COLO668 (cell line): ENCODE measurements around the gene ITPKB.
"Not testable (repeated sequence)": the region's sequence is repeated elsewhere in the genome, so short reads cannot be mapped to it uniquely, and the experiment has no call there.

Experiments used
- DNase-seq: peaks from one replicate; lab custom pipeline; 2025; ENCODE audit not compliant: unreplicated experiment; lab: John Stamatoyannopoulos, UW

ITPKB gene

DNA sequence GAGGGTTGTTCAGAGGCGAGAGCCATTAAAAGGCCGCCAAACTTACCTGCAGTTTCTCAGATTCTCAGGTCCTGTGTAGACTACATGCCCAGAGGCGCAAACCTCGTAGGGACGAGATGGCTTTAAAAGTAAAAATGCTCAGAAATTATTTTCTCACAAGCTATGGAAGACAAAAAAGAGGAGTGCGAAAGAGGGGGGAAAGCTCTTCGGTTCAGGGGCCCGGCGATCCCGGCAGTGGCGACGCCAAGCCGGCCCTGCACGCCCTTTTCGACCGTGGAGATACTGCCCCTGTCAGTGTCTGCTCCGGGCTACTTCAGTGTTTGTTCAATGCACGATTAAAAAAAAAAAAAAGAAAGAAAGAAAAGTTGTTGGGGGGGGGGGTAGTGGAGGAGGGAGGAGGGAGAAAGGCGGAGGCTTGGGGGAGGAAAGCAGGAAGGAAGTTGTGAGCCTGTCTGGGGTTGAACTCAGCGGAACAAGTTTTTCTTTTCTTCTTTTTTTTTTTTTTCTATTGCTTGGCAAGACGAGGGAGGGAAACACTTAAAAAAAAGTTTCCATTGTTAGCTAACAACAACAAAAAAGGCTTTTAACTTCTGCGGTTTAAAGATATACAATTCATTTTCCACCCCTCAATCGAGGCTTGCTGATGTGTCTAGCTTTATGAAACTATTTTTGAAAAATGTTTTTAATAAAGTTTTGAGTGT, at the start of gene ITPKB:
Gene ITPKB, minus strand, starts transcription at position 288 of the 701 bp plus-strand sequence. CDS start 1,824 bp downstream, outside the sequence.
- no peak for DNase-seq

DNA sequence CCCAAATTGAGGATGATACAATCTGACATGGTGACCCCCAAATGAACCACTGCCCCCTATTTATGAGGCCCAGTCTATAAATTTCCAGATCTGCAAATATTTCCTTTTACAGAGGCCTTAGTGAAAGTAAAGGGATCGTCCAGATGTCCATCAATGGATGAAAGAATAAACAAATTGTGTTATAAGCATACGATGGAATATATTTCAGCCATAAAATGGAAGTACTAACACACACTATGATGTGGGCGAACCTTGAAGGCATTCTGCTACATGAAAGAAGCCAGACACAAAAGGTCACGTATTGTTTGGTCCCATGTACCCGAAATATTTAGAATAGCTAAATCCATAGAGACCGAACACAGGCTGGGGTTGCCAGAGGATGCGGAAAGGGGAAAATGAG, 48.6 kb upstream of the ITPKB start:
- DNase-seq: no peak

DNA sequence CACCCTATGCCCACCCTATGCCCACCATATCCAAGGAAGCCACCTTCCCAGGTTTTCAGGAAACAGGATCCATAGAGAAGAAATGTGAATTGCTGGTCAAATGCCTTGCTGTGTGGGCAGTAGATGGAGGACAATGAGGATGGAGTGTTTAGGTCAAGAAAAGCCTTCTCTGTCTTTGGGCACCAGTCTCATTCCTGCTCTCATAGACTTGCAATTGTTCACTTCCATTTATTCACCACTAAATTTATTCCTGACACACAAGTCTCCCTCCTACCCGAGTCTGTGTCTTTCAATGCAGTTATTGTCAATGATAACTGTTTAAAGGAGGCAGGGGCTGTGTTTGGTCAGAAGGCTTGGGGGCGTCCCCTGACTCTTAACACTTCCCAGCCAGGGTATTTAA, 48.0 kb upstream of the ITPKB start:
- no peak for DNase-seq

DNA sequence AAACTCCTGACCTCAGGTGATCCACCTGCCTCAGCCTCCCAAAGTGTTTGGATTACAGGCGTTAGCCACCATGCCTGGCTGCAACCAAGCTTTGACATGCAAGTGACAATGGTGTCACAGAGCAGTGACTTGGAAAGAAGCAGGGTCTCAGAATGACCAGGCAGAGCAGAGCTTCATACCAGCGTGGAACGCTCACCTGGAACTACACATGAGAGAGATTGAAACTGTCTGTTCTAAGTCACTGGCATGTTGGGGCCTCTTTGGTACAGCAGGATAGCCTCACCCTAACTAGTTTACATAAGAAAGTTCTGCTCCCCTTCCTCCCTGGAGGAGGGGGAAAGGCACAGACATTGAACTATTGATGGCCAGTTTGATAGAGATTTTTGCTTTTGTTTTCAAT, 47.5 kb upstream of the ITPKB start:
- no peak for DNase-seq

DNA sequence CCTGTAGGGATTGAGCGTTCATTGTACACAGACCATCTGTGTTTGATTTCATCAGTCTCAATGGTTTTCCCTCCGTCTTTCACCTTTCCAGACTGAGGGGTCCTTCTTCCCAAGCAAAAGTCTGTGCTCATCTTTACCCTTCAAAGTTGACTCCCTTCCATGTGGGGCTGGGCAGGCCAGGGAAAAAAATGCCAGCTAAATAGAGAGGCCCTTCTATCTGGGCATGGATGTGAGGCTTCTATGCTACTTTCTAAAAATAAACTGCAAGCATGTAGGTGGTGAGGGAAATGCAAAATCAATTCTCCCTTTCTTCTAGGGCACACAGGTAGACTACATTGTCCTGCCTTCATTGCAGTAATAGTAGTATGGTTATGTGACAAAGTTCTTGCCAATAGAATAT, 46.7 kb upstream of the ITPKB start:
- DNase-seq: no peak

DNA sequence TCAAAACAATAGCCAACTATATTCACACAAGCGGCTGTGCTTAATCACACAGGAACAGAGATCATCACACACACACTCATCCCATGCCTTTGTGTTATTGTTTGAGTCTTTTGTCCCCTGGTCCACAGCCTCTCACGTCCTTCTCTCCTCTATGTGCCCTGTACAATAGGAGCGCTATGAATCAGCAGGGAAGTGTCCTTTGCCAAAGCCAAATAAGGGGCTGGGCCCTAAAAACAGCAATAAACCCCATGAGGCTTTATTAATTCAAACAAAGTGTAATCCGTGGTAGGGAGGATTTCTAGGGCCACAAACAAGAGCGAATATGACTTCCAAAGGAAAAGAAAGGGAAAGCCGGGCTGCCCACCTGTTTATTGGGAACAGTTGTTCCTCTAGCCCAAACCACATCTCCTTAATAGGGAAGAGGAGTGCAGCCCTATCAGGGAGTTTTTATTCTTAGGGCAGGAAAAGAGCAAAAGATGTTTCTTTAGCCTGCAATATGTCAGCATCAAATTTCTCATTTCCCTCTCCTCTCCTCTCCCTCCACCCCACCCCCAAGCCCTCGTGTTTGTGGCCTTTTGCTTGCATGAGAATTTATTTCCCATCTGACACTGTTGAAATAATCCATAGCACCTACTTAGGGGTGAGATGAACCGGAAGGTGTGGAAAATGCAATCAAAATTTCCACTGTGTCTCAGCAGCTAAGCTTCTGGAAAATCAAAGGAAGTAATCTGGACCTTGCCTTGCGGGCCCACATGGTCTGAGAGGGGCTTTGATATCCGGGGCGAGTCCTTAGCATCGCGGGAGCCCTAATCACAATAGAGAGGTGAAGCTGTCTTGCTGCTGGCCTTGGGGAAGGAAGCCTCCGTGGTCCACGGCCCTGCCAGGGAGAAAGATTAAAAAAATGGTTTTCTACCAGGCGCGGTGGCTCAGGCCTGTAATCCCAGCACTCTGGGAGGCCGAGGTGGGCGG, 45.3 kb upstream of the ITPKB start:
- peak; percentile 62 for DNase-seq

DNA sequence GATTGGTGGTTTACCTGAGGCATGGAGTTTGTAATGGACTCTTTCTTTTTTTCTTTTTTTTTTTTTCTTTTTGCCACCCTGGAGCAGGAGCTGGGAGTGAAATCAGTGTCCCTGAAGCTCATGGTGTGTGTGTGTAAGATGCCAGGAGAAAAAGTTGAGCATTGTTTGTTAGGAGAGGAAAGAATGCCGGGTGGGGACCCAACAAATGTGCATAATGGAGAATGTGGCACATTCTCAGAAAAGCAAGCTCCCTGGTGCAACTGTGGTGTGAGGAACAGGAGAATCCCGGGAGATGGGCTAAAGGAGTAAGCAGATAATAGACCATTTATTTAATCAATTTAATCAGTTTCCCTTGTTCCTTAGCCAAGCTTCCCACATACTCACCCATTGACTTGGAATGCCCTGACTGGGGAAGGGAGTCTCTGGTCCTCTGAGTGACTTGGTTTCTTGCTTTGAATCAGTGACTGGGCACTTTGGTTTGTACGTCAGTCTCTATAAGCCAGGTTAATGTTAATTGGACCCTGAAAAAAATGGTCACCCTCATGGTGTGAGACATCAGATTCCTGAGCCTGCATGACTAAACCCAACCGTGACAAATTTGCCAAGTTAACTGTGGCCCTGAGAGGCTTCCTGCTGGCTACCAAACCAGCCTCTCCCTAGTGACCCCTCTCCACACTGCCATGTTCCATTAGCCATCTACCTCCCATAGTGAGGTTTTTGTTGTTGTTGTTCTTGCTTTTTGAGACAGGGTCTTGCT, 43.9 kb upstream of the ITPKB start:
- DNase-seq: no peak

DNA sequence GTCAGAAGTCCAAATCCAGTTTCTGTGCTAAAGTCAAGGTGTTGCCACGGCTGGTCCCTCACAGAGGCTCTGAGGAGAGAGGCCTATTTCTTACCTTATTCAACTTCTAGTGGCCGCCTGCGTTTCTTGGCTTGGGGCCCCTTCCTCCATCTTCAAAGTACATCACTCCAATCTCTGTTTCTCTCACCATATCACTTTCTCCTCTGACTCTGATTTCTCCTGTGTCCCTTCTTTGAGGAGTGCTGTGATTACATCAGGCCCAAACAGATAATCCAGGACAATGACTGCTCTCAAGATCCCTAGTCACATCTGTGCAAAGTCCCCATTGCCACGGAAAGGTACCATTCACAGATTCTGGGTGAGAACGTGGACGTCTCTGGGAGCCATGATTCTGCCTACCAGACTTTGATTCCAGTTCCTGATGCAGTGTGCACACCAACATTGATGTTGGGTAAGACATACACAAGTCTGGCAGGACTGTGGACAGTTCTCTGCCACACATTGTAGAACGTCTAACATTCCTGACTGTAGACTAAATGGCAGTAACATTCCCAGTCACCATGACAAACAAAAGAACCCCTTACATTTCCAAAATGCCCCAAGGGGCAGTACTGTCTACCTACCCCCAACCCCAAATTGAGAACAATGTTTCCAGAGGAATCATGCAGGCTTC, 43.0 kb upstream of the ITPKB start:
- DNase-seq: no peak

DNA sequence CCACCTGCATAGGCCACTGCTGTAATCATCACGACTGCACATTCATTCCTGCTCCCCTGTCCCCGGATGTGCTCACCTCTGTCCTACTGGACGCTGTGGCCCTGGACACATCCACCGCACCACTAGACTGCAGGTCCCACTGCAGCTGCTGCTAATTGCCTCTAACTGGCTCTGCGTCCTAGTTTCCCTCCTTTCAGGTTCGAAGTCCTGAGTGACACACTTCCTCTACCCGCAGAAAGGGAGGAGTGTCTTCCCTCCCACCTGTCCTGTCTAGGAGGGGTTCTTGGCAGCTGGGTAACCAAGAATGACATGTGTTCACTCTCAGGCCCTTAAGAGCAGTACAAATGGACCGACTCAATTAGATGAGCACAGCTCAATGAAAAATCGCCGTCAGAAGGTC, 40.5 kb upstream of the ITPKB start:
- DNase-seq: peak; percentile 41

DNA sequence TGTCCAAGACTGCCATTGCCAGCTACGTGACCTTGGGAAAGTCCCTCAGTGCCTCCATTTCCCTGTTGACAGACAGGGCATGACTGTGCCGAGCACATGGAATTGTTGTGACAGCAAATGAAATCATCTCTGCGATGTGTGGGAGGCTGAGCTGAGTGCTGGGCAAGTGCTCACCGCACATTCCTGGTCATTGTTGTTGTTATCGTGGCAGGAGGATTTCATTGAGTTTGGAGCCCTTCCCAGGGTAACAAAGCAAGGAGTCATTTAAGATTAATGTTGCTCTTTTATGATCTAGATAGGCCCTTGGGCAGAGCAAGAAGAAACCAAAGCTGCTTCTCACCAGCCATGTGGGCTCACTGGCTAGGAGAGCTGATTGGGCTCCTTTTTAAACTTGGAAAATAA, 39.6 kb upstream of the ITPKB start:
- no peak for DNase-seq

DNA sequence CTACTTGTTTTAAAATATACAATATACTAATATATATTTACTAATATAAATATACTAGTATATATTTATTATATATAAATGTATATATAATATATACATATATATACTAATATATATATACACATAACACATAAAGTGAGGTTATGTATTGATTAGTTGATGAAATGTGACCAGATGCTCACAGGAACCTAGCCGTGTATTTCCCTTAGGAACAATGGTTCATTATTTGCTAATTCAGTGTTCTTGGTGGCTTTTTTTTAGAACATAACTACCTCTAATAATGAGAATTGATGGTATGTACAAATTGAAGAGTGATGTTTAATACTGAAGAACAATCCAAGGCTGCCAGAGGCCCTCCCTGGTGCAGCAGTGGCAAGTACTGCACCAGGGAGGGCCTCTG, 37.9 kb upstream of the ITPKB start:
- no peak for DNase-seq

DNA sequence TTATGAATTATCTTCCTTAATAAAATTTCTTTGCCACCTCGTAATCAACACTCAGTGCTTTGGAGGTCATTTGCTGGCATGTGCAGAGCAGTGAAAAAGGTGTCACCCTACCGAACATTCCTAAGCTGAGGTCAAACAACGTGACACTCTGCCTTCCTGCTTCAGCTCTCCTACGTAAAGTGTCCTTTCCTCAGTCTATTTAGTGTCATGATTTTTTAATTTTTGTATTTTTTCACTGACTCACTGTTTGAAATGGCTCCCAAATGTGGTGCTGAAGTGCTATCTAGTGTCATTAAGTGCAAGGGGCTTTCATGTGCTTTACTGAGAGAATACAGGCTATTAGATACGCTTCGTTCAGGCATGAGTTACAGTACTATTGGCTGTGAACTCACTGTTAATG, 37.0 kb upstream of the ITPKB start:
- no peak for DNase-seq

DNA sequence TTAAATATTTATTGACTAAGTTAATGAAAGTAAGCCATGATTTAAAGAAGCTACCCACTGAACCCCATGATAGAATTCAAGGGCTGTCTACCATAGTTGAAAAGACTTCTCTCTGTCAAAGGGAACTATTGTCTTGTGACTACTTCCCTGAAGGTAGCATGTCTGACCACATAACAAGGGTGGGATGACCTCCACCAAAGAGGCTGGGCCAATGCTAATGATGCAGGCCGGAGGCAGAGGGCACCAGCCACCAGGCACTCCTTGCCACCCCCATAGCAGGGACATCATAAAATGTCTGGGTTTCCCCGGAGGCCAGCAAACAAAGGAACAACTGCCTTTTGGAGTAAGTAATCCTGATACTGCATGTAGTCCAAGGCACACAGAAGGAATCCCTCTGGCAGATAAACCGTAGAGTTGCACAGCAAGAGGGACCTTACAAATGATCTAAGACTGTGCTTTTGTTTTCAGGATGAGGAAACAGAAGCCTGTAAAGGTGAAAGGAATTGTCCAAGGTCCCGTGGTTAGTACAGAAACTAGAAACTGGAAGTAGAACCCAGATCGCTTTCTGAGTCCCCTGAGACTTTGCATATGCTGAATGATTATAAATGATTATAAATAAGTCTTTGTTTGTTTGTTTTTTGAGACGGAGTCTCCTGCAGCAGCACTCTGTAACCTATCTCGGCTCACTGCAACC, 33.5 kb upstream of the ITPKB start:
- DNase-seq: no peak

DNA sequence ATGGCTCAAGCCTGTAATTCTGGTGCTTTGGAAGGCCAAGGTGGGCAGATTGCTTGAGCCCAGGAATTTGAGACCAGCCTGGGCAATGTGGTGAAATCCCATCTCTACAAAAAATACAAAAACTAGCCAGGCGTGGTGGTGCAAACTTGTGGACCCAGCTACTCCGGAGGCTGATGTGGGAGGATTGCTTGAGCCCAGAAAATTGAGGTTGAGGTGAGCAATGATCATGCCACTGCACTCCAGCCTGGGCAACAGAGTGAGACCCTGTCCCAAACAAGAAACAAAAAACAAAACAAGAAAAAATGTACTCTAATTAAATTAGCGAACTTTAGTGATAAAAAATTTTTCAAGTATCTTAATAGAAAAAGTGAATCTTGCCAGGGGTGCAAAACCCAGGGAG, 28.1 kb upstream of the ITPKB start:
- DNase-seq: not testable (repeated sequence)

DNA sequence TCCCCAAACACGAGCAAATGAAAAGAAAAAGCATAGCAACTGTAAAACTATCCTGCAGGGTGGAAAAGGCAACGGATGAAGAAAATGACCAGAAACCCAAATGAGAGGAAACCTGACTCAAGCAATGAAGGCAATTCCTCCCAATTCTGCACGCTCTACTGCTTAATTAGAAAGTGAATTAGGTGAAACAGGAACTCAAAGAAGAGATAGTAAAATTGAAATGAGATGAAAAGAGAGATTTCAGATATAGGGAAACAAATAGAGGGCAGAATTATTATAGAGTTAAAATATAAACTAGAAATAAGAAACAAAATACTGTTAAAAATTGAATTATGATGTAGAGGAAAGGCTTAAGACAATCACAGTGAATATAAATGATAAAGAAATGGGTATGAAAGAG, 27.5 kb upstream of the ITPKB start:
- no peak for DNase-seq

DNA sequence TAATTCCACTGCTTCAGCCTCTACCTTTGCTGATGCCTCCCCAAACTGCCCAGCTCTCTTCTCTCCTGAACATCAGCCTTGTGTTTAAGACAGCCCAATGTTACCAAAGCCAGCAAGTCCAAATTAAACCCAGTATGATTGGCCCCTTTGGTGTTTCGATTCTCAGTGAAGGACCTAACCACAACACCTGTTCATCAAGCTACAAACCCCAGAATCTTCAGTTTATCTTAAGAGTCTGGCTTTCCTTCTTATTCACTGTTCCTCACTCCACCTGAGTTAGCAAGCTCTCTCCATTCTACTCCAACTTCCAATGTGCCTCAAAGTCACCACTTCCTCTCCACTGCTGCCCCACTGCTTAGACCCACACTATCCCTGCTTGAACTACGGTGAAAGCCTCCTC, 25.5 kb upstream of the ITPKB start:
- DNase-seq: no peak

DNA sequence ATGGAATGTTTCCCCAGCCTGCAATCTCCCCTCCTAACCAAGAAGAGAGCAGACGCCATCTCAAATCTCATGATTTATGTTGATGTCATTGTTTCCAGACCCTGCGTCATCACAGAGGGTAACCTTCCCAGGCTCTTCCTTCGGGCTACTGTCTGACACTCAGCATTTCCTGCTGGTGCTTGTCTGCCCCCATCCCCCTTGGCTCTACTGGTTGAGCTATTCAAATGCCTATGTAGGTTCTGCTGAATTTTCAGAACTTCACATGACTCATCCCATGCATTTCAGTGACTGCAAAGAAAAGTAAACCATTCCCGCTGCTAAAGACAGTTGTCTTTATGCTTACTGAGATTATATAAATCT, 24.8 kb upstream of the ITPKB start:
- DNase-seq: no peak

DNA sequence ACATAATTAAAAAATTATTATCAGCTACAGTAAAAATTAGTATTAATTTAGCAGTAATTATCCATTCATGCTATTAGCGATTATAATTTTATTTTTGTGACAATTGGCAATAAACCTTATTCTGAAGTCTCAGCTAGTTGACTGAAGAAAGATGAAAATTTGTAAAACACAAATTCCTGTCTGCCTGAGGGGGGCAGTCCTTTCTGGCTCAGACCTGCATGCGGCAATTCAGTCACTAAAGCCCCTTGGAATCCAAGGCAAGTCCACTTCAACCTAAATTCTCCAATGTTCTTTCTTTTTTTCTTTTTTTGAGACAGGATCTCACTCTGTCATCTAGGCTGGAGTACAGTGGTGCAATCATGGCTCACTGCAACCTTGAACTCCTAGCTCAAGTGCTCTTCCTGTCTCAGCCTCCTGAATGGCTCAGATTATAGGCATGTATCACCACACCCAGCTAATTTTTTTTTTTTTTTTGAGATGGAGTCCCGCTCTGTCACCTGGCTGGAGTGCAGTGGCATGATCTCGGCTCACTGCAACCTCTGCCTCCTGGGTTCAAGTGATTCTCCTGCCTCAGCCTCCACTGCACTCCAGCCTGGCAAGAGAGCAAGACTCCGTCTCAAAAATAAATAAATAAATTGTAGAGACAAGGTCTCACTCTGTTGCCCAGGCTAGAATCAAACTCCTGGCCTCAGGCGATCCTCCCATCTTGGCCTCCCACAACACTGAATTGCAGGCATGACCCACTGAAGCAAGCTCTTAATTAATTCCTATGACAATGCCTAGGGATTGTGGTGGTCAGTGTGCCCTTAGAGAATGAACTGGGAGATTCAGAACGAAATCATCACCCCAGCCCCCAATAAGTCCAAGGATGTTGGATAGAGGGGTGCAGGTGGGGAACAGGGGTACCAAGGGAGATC, 24.2 kb upstream of the ITPKB start:
- no peak for DNase-seq

DNA sequence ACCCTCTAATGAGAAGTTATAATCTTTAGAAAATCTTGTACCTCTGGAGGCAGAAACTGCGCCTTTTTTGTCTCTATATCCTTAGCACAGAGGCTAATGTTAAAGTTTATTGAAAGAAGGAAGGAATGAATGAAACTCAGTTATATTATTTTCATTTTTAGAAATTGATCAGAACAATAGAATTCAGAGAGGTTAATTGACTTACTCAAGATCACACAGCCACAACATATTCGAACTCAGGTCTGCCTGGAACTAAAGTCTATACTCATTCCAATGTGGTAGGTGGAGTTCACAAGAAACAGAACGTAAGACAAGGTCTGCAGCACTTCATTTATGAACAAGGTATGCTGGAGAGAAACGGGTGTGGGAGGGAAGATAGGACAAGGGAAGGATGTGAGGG, 23.0 kb upstream of the ITPKB start:
- DNase-seq: no peak
